ENCODE measurements around the gene ST7. TPM values are rescaled to one million over a fixed set of nuclear protein-coding genes. Genes with fewer than 3 reads are reported as not detected.

ST7 gene
- total RNA-seq, 1 experiment from 2014 or later, result 12.4 TPM

DNA sequence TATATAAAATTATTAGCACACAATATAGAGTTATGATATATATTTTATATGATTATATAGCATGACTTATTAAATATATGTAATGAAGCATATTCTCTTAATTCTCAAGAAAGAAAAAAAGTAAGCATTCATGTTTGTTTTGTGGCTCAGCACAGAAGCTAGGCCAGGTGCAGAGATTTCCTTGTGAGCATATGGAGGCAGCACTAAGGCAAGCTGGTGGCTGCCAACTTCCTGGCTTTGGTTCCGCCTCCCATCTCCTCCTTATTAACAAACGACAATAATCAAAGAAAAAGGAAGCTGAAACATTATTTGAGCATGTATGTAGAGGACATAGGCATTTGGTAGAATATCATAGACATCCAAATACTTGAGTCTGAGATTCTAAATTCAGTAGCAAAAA lies 130.3 kb downstream of the ST7 start:
- TF ChIP-seq, protein P1, sequence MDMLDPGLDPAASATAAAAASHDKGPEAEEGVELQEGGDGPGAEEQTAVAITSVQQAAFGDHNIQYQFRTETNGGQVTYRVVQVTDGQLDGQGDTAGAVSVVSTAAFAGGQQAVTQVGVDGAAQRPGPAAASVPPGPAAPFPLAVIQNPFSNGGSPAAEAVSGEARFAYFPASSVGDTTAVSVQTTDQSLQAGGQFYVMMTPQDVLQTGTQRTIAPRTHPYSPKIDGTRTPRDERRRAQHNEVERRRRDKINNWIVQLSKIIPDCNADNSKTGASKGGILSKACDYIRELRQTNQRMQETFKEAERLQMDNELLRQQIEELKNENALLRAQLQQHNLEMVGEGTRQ (CRISPR knock-in tag; IDR thresholded peaks at IDR 0.05), result no peak
- TF ChIP-seq SP1 (CRISPR knock-in tag; conservative IDR thresholded peaks at IDR 0.05), result no peak
- TF ChIP-seq, protein P2, sequence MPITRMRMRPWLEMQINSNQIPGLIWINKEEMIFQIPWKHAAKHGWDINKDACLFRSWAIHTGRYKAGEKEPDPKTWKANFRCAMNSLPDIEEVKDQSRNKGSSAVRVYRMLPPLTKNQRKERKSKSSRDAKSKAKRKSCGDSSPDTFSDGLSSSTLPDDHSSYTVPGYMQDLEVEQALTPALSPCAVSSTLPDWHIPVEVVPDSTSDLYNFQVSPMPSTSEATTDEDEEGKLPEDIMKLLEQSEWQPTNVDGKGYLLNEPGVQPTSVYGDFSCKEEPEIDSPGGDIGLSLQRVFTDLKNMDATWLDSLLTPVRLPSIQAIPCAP (CRISPR knock-in tag; IDR thresholded peaks at IDR 0.05), result no peak
- TF ChIP-seq IRF2 (CRISPR knock-in tag; IDR thresholded peaks at IDR 0.05; ENCODE audit: borderline replicate concordance, low read depth), result no peak
- TF ChIP-seq, protein P3, sequence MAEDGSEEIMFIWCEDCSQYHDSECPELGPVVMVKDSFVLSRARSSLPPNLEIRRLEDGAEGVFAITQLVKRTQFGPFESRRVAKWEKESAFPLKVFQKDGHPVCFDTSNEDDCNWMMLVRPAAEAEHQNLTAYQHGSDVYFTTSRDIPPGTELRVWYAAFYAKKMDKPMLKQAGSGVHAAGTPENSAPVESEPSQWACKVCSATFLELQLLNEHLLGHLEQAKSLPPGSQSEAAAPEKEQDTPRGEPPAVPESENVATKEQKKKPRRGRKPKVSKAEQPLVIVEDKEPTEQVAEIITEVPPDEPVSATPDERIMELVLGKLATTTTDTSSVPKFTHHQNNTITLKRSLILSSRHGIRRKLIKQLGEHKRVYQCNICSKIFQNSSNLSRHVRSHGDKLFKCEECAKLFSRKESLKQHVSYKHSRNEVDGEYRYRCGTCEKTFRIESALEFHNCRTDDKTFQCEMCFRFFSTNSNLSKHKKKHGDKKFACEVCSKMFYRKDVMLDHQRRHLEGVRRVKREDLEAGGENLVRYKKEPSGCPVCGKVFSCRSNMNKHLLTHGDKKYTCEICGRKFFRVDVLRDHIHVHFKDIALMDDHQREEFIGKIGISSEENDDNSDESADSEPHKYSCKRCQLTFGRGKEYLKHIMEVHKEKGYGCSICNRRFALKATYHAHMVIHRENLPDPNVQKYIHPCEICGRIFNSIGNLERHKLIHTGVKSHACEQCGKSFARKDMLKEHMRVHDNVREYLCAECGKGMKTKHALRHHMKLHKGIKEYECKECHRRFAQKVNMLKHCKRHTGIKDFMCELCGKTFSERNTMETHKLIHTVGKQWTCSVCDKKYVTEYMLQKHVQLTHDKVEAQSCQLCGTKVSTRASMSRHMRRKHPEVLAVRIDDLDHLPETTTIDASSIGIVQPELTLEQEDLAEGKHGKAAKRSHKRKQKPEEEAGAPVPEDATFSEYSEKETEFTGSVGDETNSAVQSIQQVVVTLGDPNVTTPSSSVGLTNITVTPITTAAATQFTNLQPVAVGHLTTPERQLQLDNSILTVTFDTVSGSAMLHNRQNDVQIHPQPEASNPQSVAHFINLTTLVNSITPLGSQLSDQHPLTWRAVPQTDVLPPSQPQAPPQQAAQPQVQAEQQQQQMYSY (CRISPR knock-in tag; IDR thresholded peaks at IDR 0.05), result no peak
- no peak for TF ChIP-seq ZNF423 (CRISPR knock-in tag; IDR thresholded peaks at IDR 0.05)
- no peak for TF ChIP-seq TP53 (CRISPR knock-in tag; IDR thresholded peaks at IDR 0.05)
- TF ChIP-seq, protein P4, sequence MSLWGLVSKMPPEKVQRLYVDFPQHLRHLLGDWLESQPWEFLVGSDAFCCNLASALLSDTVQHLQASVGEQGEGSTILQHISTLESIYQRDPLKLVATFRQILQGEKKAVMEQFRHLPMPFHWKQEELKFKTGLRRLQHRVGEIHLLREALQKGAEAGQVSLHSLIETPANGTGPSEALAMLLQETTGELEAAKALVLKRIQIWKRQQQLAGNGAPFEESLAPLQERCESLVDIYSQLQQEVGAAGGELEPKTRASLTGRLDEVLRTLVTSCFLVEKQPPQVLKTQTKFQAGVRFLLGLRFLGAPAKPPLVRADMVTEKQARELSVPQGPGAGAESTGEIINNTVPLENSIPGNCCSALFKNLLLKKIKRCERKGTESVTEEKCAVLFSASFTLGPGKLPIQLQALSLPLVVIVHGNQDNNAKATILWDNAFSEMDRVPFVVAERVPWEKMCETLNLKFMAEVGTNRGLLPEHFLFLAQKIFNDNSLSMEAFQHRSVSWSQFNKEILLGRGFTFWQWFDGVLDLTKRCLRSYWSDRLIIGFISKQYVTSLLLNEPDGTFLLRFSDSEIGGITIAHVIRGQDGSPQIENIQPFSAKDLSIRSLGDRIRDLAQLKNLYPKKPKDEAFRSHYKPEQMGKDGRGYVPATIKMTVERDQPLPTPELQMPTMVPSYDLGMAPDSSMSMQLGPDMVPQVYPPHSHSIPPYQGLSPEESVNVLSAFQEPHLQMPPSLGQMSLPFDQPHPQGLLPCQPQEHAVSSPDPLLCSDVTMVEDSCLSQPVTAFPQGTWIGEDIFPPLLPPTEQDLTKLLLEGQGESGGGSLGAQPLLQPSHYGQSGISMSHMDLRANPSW (CRISPR knock-in tag; conservative IDR thresholded peaks at IDR 0.05; ENCODE audit: low read depth), result no peak
- TF ChIP-seq EMX1 (CRISPR knock-in tag; IDR thresholded peaks at IDR 0.05), result no peak
- no peak for TF ChIP-seq TCF7 (CRISPR knock-in tag; IDR thresholded peaks at IDR 0.05; ENCODE audit: low read depth)
- TF ChIP-seq ZNF671 (CRISPR knock-in tag; IDR thresholded peaks at IDR 0.05), result no peak
- TF ChIP-seq, protein P5, sequence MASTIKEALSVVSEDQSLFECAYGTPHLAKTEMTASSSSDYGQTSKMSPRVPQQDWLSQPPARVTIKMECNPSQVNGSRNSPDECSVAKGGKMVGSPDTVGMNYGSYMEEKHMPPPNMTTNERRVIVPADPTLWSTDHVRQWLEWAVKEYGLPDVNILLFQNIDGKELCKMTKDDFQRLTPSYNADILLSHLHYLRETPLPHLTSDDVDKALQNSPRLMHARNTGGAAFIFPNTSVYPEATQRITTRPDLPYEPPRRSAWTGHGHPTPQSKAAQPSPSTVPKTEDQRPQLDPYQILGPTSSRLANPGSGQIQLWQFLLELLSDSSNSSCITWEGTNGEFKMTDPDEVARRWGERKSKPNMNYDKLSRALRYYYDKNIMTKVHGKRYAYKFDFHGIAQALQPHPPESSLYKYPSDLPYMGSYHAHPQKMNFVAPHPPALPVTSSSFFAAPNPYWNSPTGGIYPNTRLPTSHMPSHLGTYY (CRISPR knock-in tag; IDR thresholded peaks at IDR 0.05), result no peak
- no peak for TF ChIP-seq TEAD1 (CRISPR knock-in tag; IDR thresholded peaks at IDR 0.05)
- TF ChIP-seq ZNF396 (CRISPR knock-in tag; IDR thresholded peaks at IDR 0.05; ENCODE audit: borderline replicate concordance), result no peak
- no peak for TF ChIP-seq GTF2I (CRISPR knock-in tag; conservative IDR thresholded peaks at IDR 0.05)
- TF ChIP-seq ZMAT4 (CRISPR knock-in tag; IDR thresholded peaks at IDR 0.05), result no peak
- no peak for TF ChIP-seq PRRX2 (CRISPR knock-in tag; IDR thresholded peaks at IDR 0.05)
- TF ChIP-seq CREM (CRISPR knock-in tag; IDR thresholded peaks at IDR 0.05), result no peak
- TF ChIP-seq HMGXB4 (CRISPR knock-in tag; IDR thresholded peaks at IDR 0.05), result no peak
- no peak for TF ChIP-seq MXD4 (CRISPR knock-in tag; IDR thresholded peaks at IDR 0.05; ENCODE audit: borderline replicate concordance)
- no peaks in the 10 kb centered on the region for H3K36me3 Mint-ChIP-seq
- H3K4me3 Mint-ChIP-seq, result no peak overlapping the region
- ChIA-PET POLR2A (no interaction called here), CTCF (no interaction called here)
- no peak overlapping the region for H3K27ac Mint-ChIP-seq
- H3K4me1 Mint-ChIP-seq, result peaks cover 8% of the 10 kb centered on the region
- H3K9me3 Mint-ChIP-seq, result no peaks in the 10 kb centered on the region
- no peaks in the 10 kb centered on the region for H3K27me3 Mint-ChIP-seq (ENCODE audit: low read depth)
- DNase-seq (ENCODE audit: low spot score), result no peak
- no peak for ATAC-seq

All from WTC11 (cell line).